Naive thymus-derived CD4-positive, alpha-beta T cell (primary cell): ENCODE results near the gene TREH. TPM values are rescaled to one million over a fixed set of nuclear protein-coding genes. Genes with fewer than 3 reads are reported as not detected.
"Not testable (repeated sequence)": the region's sequence is repeated elsewhere in the genome, so short reads cannot be mapped to it uniquely, and the experiment has no call there.

Source experiments
- ATAC-seq: fragments of 150-1000 bp; cut with Tn5 transposase; 2 replicates; pipeline ENCODE4 v1.10.0; 2021; ENCODE audit warnings: mild to moderate bottlenecking, moderate library complexity
- CTCF ChIA-PET: fragments of 350-600 bp; sonication (Branson Sonifier 250); formaldehyde crosslinking; loops from one replicate; lab custom pipeline; 2021; ENCODE audit warnings: antibody characterized with exemption; lab: Charles Lee
- POLR2A ChIA-PET: fragments of 350-600 bp; sonication (Branson Sonifier 250); formaldehyde crosslinking; loops from one replicate; lab custom pipeline; 2021; ENCODE audit warnings: antibody characterized with exemption, inconsistent platforms; lab: Charles Lee
- DNase-seq, 9 donors: peaks; one replicate each; pipeline versions ENCODE4 v3.0.0 to v3.0.0-alpha.2; 2020 to 2022; ENCODE audit warnings: mixed read lengths in 1 of 9
- H3K27ac ChIP-seq: one replicate; pipeline ENCODE4 v1.7.0; 2013; ENCODE audit warnings: mild to moderate bottlenecking, low read depth, low read length, moderate library complexity
- H3K27me3 ChIP-seq, 2 donors: one replicate each; pipeline ENCODE4 v1.7.0; 2013; ENCODE audit warnings: low read length in 2 of 2, mild to moderate bottlenecking in 2 of 2, moderate library complexity in 2 of 2; ENCODE audit not compliant: control insufficient read depth in 2 of 2, insufficient read depth in 2 of 2
- H3K36me3 ChIP-seq, 3 experiments: 1 replicate in 2 of 3; 2 replicates in 1 of 3; pipeline ENCODE4 v1.7.0; 2013; ENCODE audit warnings: low read length in 3 of 3, mild to moderate bottlenecking in 3 of 3, moderate library complexity in 1 of 3; ENCODE audit not compliant: insufficient read depth in 3 of 3, control insufficient read depth in 2 of 3
- H3K4me1 ChIP-seq, 2 donors: one replicate each; pipeline ENCODE4 v1.7.0; 2013; ENCODE audit warnings: low read length in 2 of 2, mild to moderate bottlenecking in 2 of 2, moderate library complexity in 1 of 2; ENCODE audit not compliant: control insufficient read depth in 2 of 2, insufficient read depth in 2 of 2
- H3K4me3 ChIP-seq: 2 replicates; pipeline ENCODE4 v1.7.0; 2013; ENCODE audit warnings: mild to moderate bottlenecking, low read length
- H3K9me3 ChIP-seq, 3 experiments: 1 replicate in 2 of 3; 2 replicates in 1 of 3; pipeline ENCODE4 v1.7.0; 2013; ENCODE audit warnings: low read length in 3 of 3; ENCODE audit not compliant: control insufficient read depth in 2 of 3
- H3K27ac Mint-ChIP-seq, 9 donors: one replicate each; pipeline ENCODE4 v1.8.0; 2020 to 2022; ENCODE audit warnings: mixed read lengths in 9 of 9, mild to moderate bottlenecking in 8 of 9, moderate library complexity in 5 of 9, inconsistent platforms in 2 of 9
- H3K27me3 Mint-ChIP-seq, 5 donors: one replicate each; pipeline ENCODE4 v1.8.0; 2021 to 2022; ENCODE audit warnings: mixed read lengths in 5 of 5, mild to moderate bottlenecking in 1 of 5
- H3K36me3 Mint-ChIP-seq, 5 donors: one replicate each; pipeline ENCODE4 v1.8.0; 2020 to 2022; ENCODE audit warnings: mixed read lengths in 5 of 5, mild to moderate bottlenecking in 3 of 5, inconsistent platforms in 1 of 5
- H3K4me1 Mint-ChIP-seq, 7 donors: one replicate each; pipeline ENCODE4 v1.8.0; 2020 to 2022; ENCODE audit warnings: mixed read lengths in 7 of 7, mild to moderate bottlenecking in 3 of 7, inconsistent platforms in 1 of 7
- H3K4me3 Mint-ChIP-seq, 10 donors: one replicate each; pipeline ENCODE4 v1.8.0; 2020 to 2022; ENCODE audit warnings: mild to moderate bottlenecking in 10 of 10, mixed read lengths in 10 of 10, moderate library complexity in 6 of 10, inconsistent platforms in 2 of 10
- H3K9me3 Mint-ChIP-seq, 11 donors: one replicate each; pipeline ENCODE4 v1.8.0; 2020 to 2022; ENCODE audit warnings: mixed read lengths in 11 of 11, mild to moderate bottlenecking in 4 of 11, inconsistent platforms in 1 of 11, moderate library complexity in 1 of 11
- intact Hi-C, 2 donors: fragments of 100-400 bp; cut with micrococcal nuclease; formaldehyde crosslinking; loops; one replicate each; pipeline ENCODE4 v1.15.1; 2023
- polyA plus RNA-seq, 2 donors: library from polyadenylated mRNA; unstranded; fragments of 300-500 nt; fragmentation: Illumina TruSeq; gene quantifications; one replicate each; pipeline ENCODE4 v1.2.3, GENCODE V29; 2021
- total RNA-seq, 6 experiments: library from RNA in 5 of 6; stranded (reverse) in 5 of 6; gene quantifications; 1 replicate in 5 of 6; 2 replicates in 1 of 6; pipeline ENCODE4 v1.2.3 and lab custom pipeline; 2021 to 2026

Gene TREH
- total and polyA plus RNA-seq, 7 experiments from 2014 or later = not detected

GRCh38 chr11:118678908-118679307 lies 542 bp downstream of the TREH start:
- CTCF ChIA-PET = interaction anchor here (0.7 kb wide), 1 partner anchor 612 kb away, joined by 3 read pairs; no protein-coding TSS in a partner anchor
- H3K36me3 ChIP-seq, H3K4me3 ChIP-seq, H3K27ac ChIP-seq, POLR2A ChIA-PET, DNase-seq, H3K4me1 ChIP-seq, intact Hi-C loops, ATAC-seq, H3K36me3 Mint-ChIP-seq, H3K4me3 Mint-ChIP-seq, H3K27ac Mint-ChIP-seq, H3K9me3 ChIP-seq, H3K27me3 ChIP-seq, H3K4me1 Mint-ChIP-seq: not testable (repeated sequence)
- H3K27me3 Mint-ChIP-seq = peaks cover 0 to 24% (median 0%) of the 10 kb centered on the region in 5 donors
- peaks cover 0 to 16% (median 2%) of the 10 kb centered on the region in 11 donors for H3K9me3 Mint-ChIP-seq

GRCh38 chr11:118677977-118678376 lies 1.5 kb downstream of the TREH start:
- Histone ChIP-seq H3K36me3 (no peaks in the 10 kb centered on the region), H3K4me3 (no peak overlapping the region), H3K4me1 (no peaks in the 10 kb centered on the region), H3K27ac (no peak overlapping the region), H3K9me3 (no peaks in the 10 kb centered on the region), H3K27me3 (no peaks in the 10 kb centered on the region)
- DNase-seq (no peak), ATAC-seq (no peak)
- peak overlapping the region in 2 of 9 donors; percentile 2 to 70 for H3K27ac Mint-ChIP-seq
- ChIA-PET CTCF (interaction anchor here (0.7 kb wide), 1 partner anchor 613 kb away, joined by 3 read pairs; no protein-coding TSS in a partner anchor), POLR2A (no interaction called here)
- no peak overlapping the region for H3K4me3 Mint-ChIP-seq
- no peaks in the 10 kb centered on the region for H3K36me3 Mint-ChIP-seq
- peaks cover 0 to 2% (median 0%) of the 10 kb centered on the region in 7 donors for H3K4me1 Mint-ChIP-seq
- peaks cover 0 to 25% (median 0%) of the 10 kb centered on the region in 5 donors for H3K27me3 Mint-ChIP-seq
- peaks cover 0 to 16% (median 2%) of the 10 kb centered on the region in 11 donors for H3K9me3 Mint-ChIP-seq
- intact Hi-C loops = no loop called here

- peaks cover 4 to 41% (median 9%) of the 10 kb centered on the region in 11 donors for H3K9me3 Mint-ChIP-seq
- intact Hi-C loops = no loop called here
- no peaks in the 10 kb centered on the region for H3K4me1 Mint-ChIP-seq
- Histone ChIP-seq H3K36me3 (no peaks in the 10 kb centered on the region), H3K4me3 (no peak overlapping the region), H3K9me3 (no peaks in the 10 kb centered on the region), H3K27ac (no peak overlapping the region), H3K4me1 (no peaks in the 10 kb centered on the region), H3K27me3 (no peaks in the 10 kb centered on the region)
- peaks cover 0 to 41% (median 0%) of the 10 kb centered on the region in 5 donors for H3K27me3 Mint-ChIP-seq
- H3K4me3 Mint-ChIP-seq = no peak overlapping the region
- ChIA-PET CTCF (no interaction called here), POLR2A (interaction anchor here (0.8 kb wide), 1 partner anchor 95 kb away, joined by 4 read pairs; no protein-coding TSS in a partner anchor)
- peaks cover 0 to 7% (median 3%) of the 10 kb centered on the region in 5 donors for H3K36me3 Mint-ChIP-seq
- no peak overlapping the region for H3K27ac Mint-ChIP-seq
- DNase-seq (no peak), ATAC-seq (no peak)
These were observed 5.4 kb downstream of the TREH start for GRCh38 chr11:118674082-118674435.

GRCh38 chr11:118673361-118674081 lies 5.9 kb downstream of the TREH start:
- H3K36me3 ChIP-seq = no peaks in the 10 kb centered on the region
- no peaks in the 10 kb centered on the region for H3K27me3 ChIP-seq
- peaks cover 0 to 7% (median 3%) of the 10 kb centered on the region in 5 donors for H3K36me3 Mint-ChIP-seq
- DNase-seq = no peak
- no peak for ATAC-seq
- ChIA-PET POLR2A (interaction anchor here (0.6 to 0.8 kb wide), 2 partner anchors 96 to 658 kb away, joined by 3 to 4 read pairs; no protein-coding TSS in a partner anchor), CTCF (no interaction called here)
- H3K27ac Mint-ChIP-seq = no peak overlapping the region
- H3K27ac ChIP-seq = no peak overlapping the region
- H3K4me3 Mint-ChIP-seq = no peak overlapping the region
- H3K4me1 Mint-ChIP-seq = no peaks in the 10 kb centered on the region
- no peaks in the 10 kb centered on the region for H3K9me3 ChIP-seq
- no peaks in the 10 kb centered on the region for H3K4me1 ChIP-seq
- peaks cover 4 to 41% (median 9%) of the 10 kb centered on the region in 11 donors for H3K9me3 Mint-ChIP-seq
- peaks cover 0 to 46% (median 0%) of the 10 kb centered on the region in 5 donors for H3K27me3 Mint-ChIP-seq
- intact Hi-C loops = no loop called here
- no peak overlapping the region for H3K4me3 ChIP-seq

GRCh38 chr11:118672846-118673245 lies 6.6 kb downstream of the TREH start:
- intact Hi-C loops = no loop called here
- CTCF ChIA-PET = no interaction called here

GRCh38 chr11:118671254-118671653 lies 8.2 kb downstream of the TREH start:
- ATAC-seq (no peak), DNase-seq (no peak)
- no peak overlapping the region for H3K4me3 ChIP-seq
- no peaks in the 10 kb centered on the region for H3K36me3 ChIP-seq
- Mint-ChIP-seq H3K4me3 (no peak overlapping the region), H3K4me1 (peaks cover 0 to 4% (median 4%) of the 10 kb centered on the region in 7 donors), H3K36me3 (peaks cover 0 to 7% (median 3%) of the 10 kb centered on the region in 5 donors), H3K27ac (no peak overlapping the region), H3K27me3 (peaks cover 0 to 47% (median 0%) of the 10 kb centered on the region in 5 donors), H3K9me3 (peaks cover 3 to 36% (median 9%) of the 10 kb centered on the region in 11 donors)
- no peak overlapping the region for H3K27ac ChIP-seq
- ChIA-PET POLR2A (no interaction called here), CTCF (no interaction called here)
- H3K27me3 ChIP-seq = no peaks in the 10 kb centered on the region
- H3K9me3 ChIP-seq = no peaks in the 10 kb centered on the region
- intact Hi-C loops = no loop called here
- no peaks in the 10 kb centered on the region for H3K4me1 ChIP-seq

More at GRCh38 chr11:118672846-118673245, 6.6 kb downstream of the TREH start:
- no peak for DNase-seq
- H3K4me3 Mint-ChIP-seq = no peak overlapping the region
- H3K4me1 ChIP-seq = no peaks in the 10 kb centered on the region
- H3K36me3 ChIP-seq = no peaks in the 10 kb centered on the region
- POLR2A ChIA-PET = no interaction called here
- no peak overlapping the region for H3K27ac Mint-ChIP-seq
- peaks cover 0 to 50% (median 0%) of the 10 kb centered on the region in 5 donors for H3K27me3 Mint-ChIP-seq
- no peaks in the 10 kb centered on the region for H3K9me3 ChIP-seq
- H3K9me3 Mint-ChIP-seq = peaks cover 4 to 41% (median 9%) of the 10 kb centered on the region in 11 donors
- no peak for ATAC-seq
- peaks cover 0 to 7% (median 3%) of the 10 kb centered on the region in 5 donors for H3K36me3 Mint-ChIP-seq
- no peaks in the 10 kb centered on the region for H3K4me1 Mint-ChIP-seq
- no peaks in the 10 kb centered on the region for H3K27me3 ChIP-seq
- no peak overlapping the region for H3K27ac ChIP-seq
- no peak overlapping the region for H3K4me3 ChIP-seq
